Neural crest cell (in vitro differentiated cells): ENCODE results near the gene RPN1. TPM values are rescaled to one million over a fixed set of nuclear protein-coding genes. Genes with fewer than 3 reads are reported as not detected.

Experiments
- DNase-seq: peaks from one replicate; pipeline ENCODE4 v3.0.0; 2021; ENCODE audit warnings: low read depth, mixed read lengths, low spot score
- H3K27ac Mint-ChIP-seq: one replicate; pipeline ENCODE4 v1.8.0; 2021; ENCODE audit warnings: mild to moderate bottlenecking, mixed read lengths; ENCODE audit not compliant: unreplicated experiment
- H3K27me3 Mint-ChIP-seq: 2 replicates; pipeline ENCODE4 v1.8.0; 2021; ENCODE audit warnings: low read depth, mild to moderate bottlenecking, mixed read lengths
- H3K36me3 Mint-ChIP-seq: 2 replicates; pipeline ENCODE4 v1.8.0; 2021; ENCODE audit warnings: low read depth, mild to moderate bottlenecking, mixed read lengths
- H3K4me1 Mint-ChIP-seq: 2 replicates; pipeline ENCODE4 v1.8.0; 2021; ENCODE audit warnings: mixed read lengths
- H3K4me3 Mint-ChIP-seq: one replicate; pipeline ENCODE4 v1.8.0; 2021; ENCODE audit warnings: mild to moderate bottlenecking, mixed read lengths
- H3K9me3 Mint-ChIP-seq: 2 replicates; pipeline ENCODE4 v1.8.0; 2021; ENCODE audit warnings: mixed read lengths
- CTCF ChIP-seq: fragments of 200-600 bp; sonication (generic); conservative IDR thresholded peaks from 2 replicates; pipeline ENCODE4 v1.5.0; 2021; ENCODE audit warnings: antibody characterized with exemption, mild to moderate bottlenecking
- total RNA-seq: library from RNA; stranded (reverse); gene quantifications from 2 replicates; pipeline ENCODE4 v1.2.1, GENCODE V29; 2021

Gene RPN1
- total RNA-seq, 1 donor from 2014 or later = 166 TPM

- H3K4me1 Mint-ChIP-seq = peaks cover 2% of the 10 kb centered on the region
- no peaks in the 10 kb centered on the region for H3K27me3 Mint-ChIP-seq
- no peaks in the 10 kb centered on the region for H3K9me3 Mint-ChIP-seq
- H3K36me3 Mint-ChIP-seq = peaks cover 3% of the 10 kb centered on the region
- TF ChIP-seq CTCF = no peak
- DNase-seq = no peak
- H3K4me3 Mint-ChIP-seq = no peak overlapping the region
- no peak overlapping the region for H3K27ac Mint-ChIP-seq
Measured at GRCh38 chr3:128613083-128613829, 37.4 kb downstream of the RPN1 start.

- no peaks in the 10 kb centered on the region for H3K27me3 Mint-ChIP-seq
- no peaks in the 10 kb centered on the region for H3K9me3 Mint-ChIP-seq
- no peak overlapping the region for H3K27ac Mint-ChIP-seq
- no peaks in the 10 kb centered on the region for H3K4me1 Mint-ChIP-seq
- peak overlapping the region; percentile 9 for H3K4me3 Mint-ChIP-seq
- TF ChIP-seq CTCF = no peak
- H3K36me3 Mint-ChIP-seq = no peaks in the 10 kb centered on the region
- no peak for DNase-seq
Measured at GRCh38 chr3:128610451-128611070, 40.1 kb downstream of the RPN1 start.

GRCh38 chr3:128609294-128609693 lies 41.3 kb downstream of the RPN1 start:
- H3K9me3 Mint-ChIP-seq = no peaks in the 10 kb centered on the region
- no peaks in the 10 kb centered on the region for H3K4me1 Mint-ChIP-seq
- no peak overlapping the region for H3K4me3 Mint-ChIP-seq
- H3K36me3 Mint-ChIP-seq = no peaks in the 10 kb centered on the region
- H3K27me3 Mint-ChIP-seq = no peaks in the 10 kb centered on the region
- TF ChIP-seq CTCF = no peak
- DNase-seq = no peak
- no peak overlapping the region for H3K27ac Mint-ChIP-seq

GRCh38 chr3:128607710-128608048 lies 42.9 kb downstream of the RPN1 start:
- DNase-seq = no peak
- H3K36me3 Mint-ChIP-seq = no peaks in the 10 kb centered on the region
- no peaks in the 10 kb centered on the region for H3K27me3 Mint-ChIP-seq
- TF ChIP-seq CTCF = no peak
- no peak overlapping the region for H3K4me3 Mint-ChIP-seq
- H3K9me3 Mint-ChIP-seq = no peaks in the 10 kb centered on the region
- H3K4me1 Mint-ChIP-seq = no peaks in the 10 kb centered on the region
- no peak overlapping the region for H3K27ac Mint-ChIP-seq

- DNase-seq = no peak
- H3K27ac Mint-ChIP-seq = no peak overlapping the region
- H3K4me3 Mint-ChIP-seq = no peak overlapping the region
- TF ChIP-seq CTCF = no peak
- H3K4me1 Mint-ChIP-seq = no peaks in the 10 kb centered on the region
- H3K9me3 Mint-ChIP-seq = no peaks in the 10 kb centered on the region
- no peaks in the 10 kb centered on the region for H3K36me3 Mint-ChIP-seq
- no peaks in the 10 kb centered on the region for H3K27me3 Mint-ChIP-seq
Measured at GRCh38 chr3:128606094-128606493, 44.5 kb downstream of the RPN1 start.
